Measurements from ENCODE around the gene EMX1. TPM values are rescaled to one million over a fixed set of nuclear protein-coding genes. Genes with fewer than 3 reads are reported as not detected.

Gene EMX1
- polyA plus RNA-seq, 1 donor from 2014 or later = 0.33 TPM

DNA sequence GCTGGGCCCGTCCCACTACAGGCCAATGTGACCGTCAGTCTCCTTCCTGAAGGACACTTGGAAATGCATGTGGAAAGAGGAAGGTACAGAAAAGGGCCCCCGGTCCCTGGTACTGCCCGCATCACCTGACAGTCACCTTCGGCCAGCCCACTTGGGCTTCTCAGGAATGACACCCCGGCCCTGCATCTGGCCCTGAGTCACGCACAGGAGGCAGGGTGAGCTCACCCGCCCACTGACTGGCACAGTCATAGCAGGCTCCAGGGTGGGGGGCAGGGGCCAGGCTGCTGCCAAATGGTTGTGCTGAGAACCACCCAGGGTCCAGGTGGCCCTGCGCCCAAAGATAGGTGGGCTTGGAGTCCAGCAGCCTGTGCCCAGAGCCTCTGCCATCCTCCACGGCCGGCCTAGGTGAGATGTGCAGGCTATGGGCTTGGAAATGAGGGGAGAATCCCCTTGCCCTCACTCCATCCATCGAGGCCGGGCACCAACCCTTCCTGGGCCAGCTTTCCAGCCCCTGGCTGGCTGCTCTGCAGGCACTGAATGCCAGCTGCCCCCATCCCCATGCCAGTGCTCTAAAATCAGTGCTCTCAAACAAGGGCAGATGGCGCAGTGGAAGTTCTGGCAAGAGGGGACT is 14.1 kb downstream of the EMX1 start:
- Histone ChIP-seq H3K36me3 (ENCODE audit: insufficient read depth, low read length) (no peaks in the 10 kb centered on the region), H3K4me3 (ENCODE audit: low read length) (no peak overlapping the region), H3K9me3 (ENCODE audit: low read length) (no peaks in the 10 kb centered on the region), H3K9ac (ENCODE audit: low read length) (no peak overlapping the region), H3K79me2 (replicated peaks; ENCODE audit: insufficient read depth, low read length) (no peaks in the 10 kb centered on the region), H3K27me3 (ENCODE audit: insufficient read depth, low read depth, low read length) (peaks cover 7% of the 10 kb centered on the region), H3K4me2 (ENCODE audit: low read length) (no peak overlapping the region), H3K9me2 (ENCODE audit: insufficient read depth, low read length) (no peaks in the 10 kb centered on the region), H3F3A (ENCODE audit: insufficient read depth, low read length, poor library complexity, severe bottlenecking) (no peaks in the 10 kb centered on the region), H3K27ac (ENCODE audit: low read length) (no peak overlapping the region), H4K20me1 (ENCODE audit: insufficient read depth) (no peaks in the 10 kb centered on the region), H2AFZ (ENCODE audit: low read depth, low read length) (no peak overlapping the region)
- TF ChIP-seq, protein P1, sequence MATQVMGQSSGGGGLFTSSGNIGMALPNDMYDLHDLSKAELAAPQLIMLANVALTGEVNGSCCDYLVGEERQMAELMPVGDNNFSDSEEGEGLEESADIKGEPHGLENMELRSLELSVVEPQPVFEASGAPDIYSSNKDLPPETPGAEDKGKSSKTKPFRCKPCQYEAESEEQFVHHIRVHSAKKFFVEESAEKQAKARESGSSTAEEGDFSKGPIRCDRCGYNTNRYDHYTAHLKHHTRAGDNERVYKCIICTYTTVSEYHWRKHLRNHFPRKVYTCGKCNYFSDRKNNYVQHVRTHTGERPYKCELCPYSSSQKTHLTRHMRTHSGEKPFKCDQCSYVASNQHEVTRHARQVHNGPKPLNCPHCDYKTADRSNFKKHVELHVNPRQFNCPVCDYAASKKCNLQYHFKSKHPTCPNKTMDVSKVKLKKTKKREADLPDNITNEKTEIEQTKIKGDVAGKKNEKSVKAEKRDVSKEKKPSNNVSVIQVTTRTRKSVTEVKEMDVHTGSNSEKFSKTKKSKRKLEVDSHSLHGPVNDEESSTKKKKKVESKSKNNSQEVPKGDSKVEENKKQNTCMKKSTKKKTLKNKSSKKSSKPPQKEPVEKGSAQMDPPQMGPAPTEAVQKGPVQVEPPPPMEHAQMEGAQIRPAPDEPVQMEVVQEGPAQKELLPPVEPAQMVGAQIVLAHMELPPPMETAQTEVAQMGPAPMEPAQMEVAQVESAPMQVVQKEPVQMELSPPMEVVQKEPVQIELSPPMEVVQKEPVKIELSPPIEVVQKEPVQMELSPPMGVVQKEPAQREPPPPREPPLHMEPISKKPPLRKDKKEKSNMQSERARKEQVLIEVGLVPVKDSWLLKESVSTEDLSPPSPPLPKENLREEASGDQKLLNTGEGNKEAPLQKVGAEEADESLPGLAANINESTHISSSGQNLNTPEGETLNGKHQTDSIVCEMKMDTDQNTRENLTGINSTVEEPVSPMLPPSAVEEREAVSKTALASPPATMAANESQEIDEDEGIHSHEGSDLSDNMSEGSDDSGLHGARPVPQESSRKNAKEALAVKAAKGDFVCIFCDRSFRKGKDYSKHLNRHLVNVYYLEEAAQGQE (IDR thresholded peaks at IDR 0.05; ENCODE audit: borderline replicate concordance) = no peak
- TF ChIP-seq RAD21 (conservative IDR thresholded peaks at IDR 0.05) = no peak

DNA sequence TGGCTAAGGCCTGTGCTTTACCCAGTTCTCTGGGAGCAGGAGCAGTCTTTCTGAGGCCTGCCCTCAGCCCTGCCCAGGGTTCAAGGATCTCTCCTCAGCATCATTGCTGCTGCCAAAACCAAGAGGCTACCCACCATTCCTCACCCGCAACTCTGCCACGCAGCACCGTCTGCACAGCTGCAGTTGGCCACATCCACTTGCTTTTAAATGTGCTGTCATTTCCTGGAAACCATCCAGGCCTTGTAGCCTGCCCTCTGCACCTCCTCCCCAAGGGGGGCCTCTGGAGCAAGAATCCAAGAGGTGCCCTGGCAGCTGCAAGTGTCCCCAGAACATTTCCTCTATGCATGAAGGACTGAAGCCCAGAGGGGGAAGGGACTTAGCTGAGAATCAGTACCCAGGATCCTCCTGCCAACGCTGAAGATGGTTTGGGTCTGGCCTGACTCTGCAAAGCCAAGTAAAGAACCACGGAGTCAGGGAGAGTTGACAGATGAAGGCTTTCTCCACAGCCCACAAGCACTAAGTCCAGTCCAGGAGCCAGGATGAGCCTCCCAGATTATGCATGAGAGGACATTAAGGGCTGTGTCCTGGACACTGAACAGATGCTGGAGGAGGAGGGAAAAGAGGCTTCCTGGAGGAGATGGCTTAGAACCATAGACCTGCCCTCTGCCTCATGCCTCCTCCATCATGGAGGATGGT is 14.9 kb downstream of the EMX1 start:
- Histone ChIP-seq H3K79me2 (replicated peaks; ENCODE audit: insufficient read depth, low read length) (no peaks in the 10 kb centered on the region), H3F3A (ENCODE audit: insufficient read depth, low read length, poor library complexity, severe bottlenecking) (no peaks in the 10 kb centered on the region), H3K27me3 (ENCODE audit: insufficient read depth, low read depth, low read length) (no peaks in the 10 kb centered on the region), H3K4me2 (ENCODE audit: low read length) (no peak overlapping the region), H3K36me3 (ENCODE audit: insufficient read depth, low read length) (no peaks in the 10 kb centered on the region), H2AFZ (ENCODE audit: low read depth, low read length) (no peak overlapping the region), H3K27ac (ENCODE audit: low read length) (no peak overlapping the region), H3K4me3 (ENCODE audit: low read length) (no peak overlapping the region), H3K9me2 (ENCODE audit: insufficient read depth, low read length) (no peaks in the 10 kb centered on the region), H3K9me3 (ENCODE audit: low read length) (no peaks in the 10 kb centered on the region), H3K9ac (ENCODE audit: low read length) (no peak overlapping the region), H4K20me1 (ENCODE audit: insufficient read depth) (no peaks in the 10 kb centered on the region)
- no peak for TF ChIP-seq RAD21 (conservative IDR thresholded peaks at IDR 0.05)
- TF ChIP-seq, protein P2, sequence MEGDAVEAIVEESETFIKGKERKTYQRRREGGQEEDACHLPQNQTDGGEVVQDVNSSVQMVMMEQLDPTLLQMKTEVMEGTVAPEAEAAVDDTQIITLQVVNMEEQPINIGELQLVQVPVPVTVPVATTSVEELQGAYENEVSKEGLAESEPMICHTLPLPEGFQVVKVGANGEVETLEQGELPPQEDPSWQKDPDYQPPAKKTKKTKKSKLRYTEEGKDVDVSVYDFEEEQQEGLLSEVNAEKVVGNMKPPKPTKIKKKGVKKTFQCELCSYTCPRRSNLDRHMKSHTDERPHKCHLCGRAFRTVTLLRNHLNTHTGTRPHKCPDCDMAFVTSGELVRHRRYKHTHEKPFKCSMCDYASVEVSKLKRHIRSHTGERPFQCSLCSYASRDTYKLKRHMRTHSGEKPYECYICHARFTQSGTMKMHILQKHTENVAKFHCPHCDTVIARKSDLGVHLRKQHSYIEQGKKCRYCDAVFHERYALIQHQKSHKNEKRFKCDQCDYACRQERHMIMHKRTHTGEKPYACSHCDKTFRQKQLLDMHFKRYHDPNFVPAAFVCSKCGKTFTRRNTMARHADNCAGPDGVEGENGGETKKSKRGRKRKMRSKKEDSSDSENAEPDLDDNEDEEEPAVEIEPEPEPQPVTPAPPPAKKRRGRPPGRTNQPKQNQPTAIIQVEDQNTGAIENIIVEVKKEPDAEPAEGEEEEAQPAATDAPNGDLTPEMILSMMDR (IDR thresholded peaks at IDR 0.05; ENCODE audit: poor library complexity, severe bottlenecking) = no peak
- no peak for TF ChIP-seq EZH2 (IDR thresholded peaks at IDR 0.05; ENCODE audit: borderline replicate concordance, insufficient read depth, low read length, poor library complexity, severe bottlenecking)
- no peak for TF ChIP-seq EP300 (conservative IDR thresholded peaks at IDR 0.05; ENCODE audit: poor library complexity, severe bottlenecking)
- no peak for TF ChIP-seq MXI1 (conservative IDR thresholded peaks at IDR 0.05; ENCODE audit: poor library complexity, severe bottlenecking)
- TF ChIP-seq TAF1 (IDR thresholded peaks at IDR 0.05; ENCODE audit: low read depth) = no peak
- no peak for TF ChIP-seq POLR2AphosphoS5 (IDR thresholded peaks at IDR 0.05)
- TF ChIP-seq, protein P1 (IDR thresholded peaks at IDR 0.05; ENCODE audit: borderline replicate concordance) = no peak
- TF ChIP-seq SMC3 (conservative IDR thresholded peaks at IDR 0.05; ENCODE audit: poor library complexity) = no peak

All from neural cell (in vitro differentiated cells).